ENCODE data around the gene CDC45.
"Not testable (repeated sequence)": the region's sequence is repeated elsewhere in the genome, so short reads cannot be mapped to it uniquely, and the experiment has no call there.

The CDC45 gene

GRCh38 chr22:19527861-19528417 lies 48.2 kb downstream of the CDC45 start:
- no peak for DNase-seq (ENCODE audit: low spot score)

- no peak for DNase-seq (ENCODE audit: low spot score)
Observed at GRCh38 chr22:19529811-19530210, 50.1 kb downstream of the CDC45 start.

GRCh38 chr22:19530751-19531150 lies 51.0 kb downstream of the CDC45 start:
- no peak for DNase-seq (ENCODE audit: low spot score)

- not testable (repeated sequence) for DNase-seq (ENCODE audit: low spot score)
Observed at GRCh38 chr22:19531327-19531726, 51.6 kb downstream of the CDC45 start.

GRCh38 chr22:19533049-19533626 lies 53.4 kb downstream of the CDC45 start:
- no peak for DNase-seq (ENCODE audit: low spot score)

GRCh38 chr22:19533857-19534256 lies 54.1 kb downstream of the CDC45 start:
- no peak for DNase-seq (ENCODE audit: low spot score)

- no peak for DNase-seq (ENCODE audit: low spot score)
Observed at GRCh38 chr22:19535001-19535400, 55.3 kb downstream of the CDC45 start.

- DNase-seq (ENCODE audit: low spot score) = no peak
Observed at GRCh38 chr22:19536564-19536963, 56.8 kb downstream of the CDC45 start.

GRCh38 chr22:19537941-19538488 lies 58.3 kb downstream of the CDC45 start:
- no peak for DNase-seq (ENCODE audit: low spot score)

- no peak for DNase-seq (ENCODE audit: low spot score)
Observed at GRCh38 chr22:19540394-19540793, 60.7 kb downstream of the CDC45 start.

GRCh38 chr22:19543970-19544708 lies 64.4 kb downstream of the CDC45 start:
- DNase-seq (ENCODE audit: low spot score) = no peak

GRCh38 chr22:19545935-19546207 lies 66.2 kb downstream of the CDC45 start:
- no peak for DNase-seq (ENCODE audit: low spot score)

GRCh38 chr22:19546680-19547079 lies 67.0 kb downstream of the CDC45 start:
- DNase-seq (ENCODE audit: low spot score) = no peak

GRCh38 chr22:19547620-19548019 lies 67.9 kb downstream of the CDC45 start:
- DNase-seq (ENCODE audit: low spot score) = no peak

- not testable (repeated sequence) for DNase-seq (ENCODE audit: low spot score)
Observed at GRCh38 chr22:19548427-19548826, 68.7 kb downstream of the CDC45 start.

GRCh38 chr22:19548964-19549363 lies 69.2 kb downstream of the CDC45 start:
- no peak for DNase-seq (ENCODE audit: low spot score)

GRCh38 chr22:19549428-19549827 lies 69.7 kb downstream of the CDC45 start:
- no peak for DNase-seq (ENCODE audit: low spot score)

- no peak for DNase-seq (ENCODE audit: low spot score)
Observed at GRCh38 chr22:19550382-19550781, 70.7 kb downstream of the CDC45 start.

GRCh38 chr22:19553201-19553600 lies 73.5 kb downstream of the CDC45 start:
- no peak for DNase-seq (ENCODE audit: low spot score)

GRCh38 chr22:19554834-19555404 lies 75.2 kb downstream of the CDC45 start:
- DNase-seq (ENCODE audit: low spot score) = peak; percentile 19

- no peak for DNase-seq (ENCODE audit: low spot score)
Observed at GRCh38 chr22:19555651-19556050, 75.9 kb downstream of the CDC45 start.

- no peak for DNase-seq (ENCODE audit: low spot score)
Observed at GRCh38 chr22:19556963-19557545, 77.3 kb downstream of the CDC45 start.

GRCh38 chr22:19559324-19559811 lies 79.6 kb downstream of the CDC45 start:
- DNase-seq (ENCODE audit: low spot score) = no peak

All from RKO (cell line).